CD14-positive monocyte (primary cell): Measurements from ENCODE around the gene ELMO1. TPM values are rescaled to one million over a fixed set of nuclear protein-coding genes. Genes with fewer than 3 reads are reported as not detected.

ENCODE experiments used
- DNase-seq, 3 donors: peaks; one replicate each; pipeline ENCODE4 v3.0.0-alpha.2; 2011 to 2022
- H2AFZ ChIP-seq: 2 replicates; pipeline ENCODE4 v1.6.0; 2012; ENCODE audit warnings: mild to moderate bottlenecking, low read depth, low read length, inconsistent platforms; ENCODE audit not compliant: insufficient read depth, poor library complexity, severe bottlenecking
- H3K27ac ChIP-seq, 2 donors: 1 replicate in 1 of 2; 2 replicates in 1 of 2; pipeline ENCODE4 v1.5.1; 2012 to 2013; ENCODE audit warnings: low read length in 2 of 2, control low read depth in 1 of 2, inconsistent platforms in 1 of 2, low read depth in 1 of 2, mild to moderate bottlenecking in 1 of 2
- H3K27me3 ChIP-seq, 2 donors: one replicate each; pipeline versions ENCODE4 v1.6.0 to v1.6.1; 2011 to 2013; ENCODE audit warnings: low read length in 2 of 2; ENCODE audit not compliant: control insufficient read depth in 2 of 2, insufficient read depth in 2 of 2
- H3K36me3 ChIP-seq, 2 donors: replicated peaks in 1 of 2; 1 replicate in 1 of 2; 2 replicates in 1 of 2; pipeline versions ENCODE4 v1.5.1 to v1.6.1; 2012 to 2013; ENCODE audit warnings: low read length in 2 of 2, control low read depth in 1 of 2, inconsistent platforms in 1 of 2, mild to moderate bottlenecking in 1 of 2; ENCODE audit not compliant: insufficient read depth in 2 of 2, control insufficient read depth in 1 of 2
- H3K4me1 ChIP-seq, 2 donors: 1 replicate in 1 of 2; 2 replicates in 1 of 2; pipeline versions ENCODE4 v1.5.1 to v1.6.1; 2012 to 2013; ENCODE audit warnings: low read length in 2 of 2, control low read depth in 1 of 2, inconsistent platforms in 1 of 2, mild to moderate bottlenecking in 1 of 2, moderate library complexity in 1 of 2; ENCODE audit not compliant: insufficient read depth in 2 of 2, control insufficient read depth in 1 of 2
- H3K4me2 ChIP-seq: replicated peaks from 2 replicates; pipeline ENCODE3; 2012; ENCODE audit warnings: low read length, moderate library complexity, mild to moderate bottlenecking; ENCODE audit not compliant: poor library complexity, severe bottlenecking; ENCODE audit errors: extremely low read depth
- H3K4me3 ChIP-seq, 3 experiments: fragments of 200-600 bp in 1 of 3; sonication (generic) in 1 of 3; replicated peaks in 1 of 3; 1 replicate in 2 of 3; 2 replicates in 1 of 3; pipeline ENCODE4 v1.5.1; 2011 to 2013; ENCODE audit warnings: low read length in 3 of 3, mild to moderate bottlenecking in 3 of 3, control low read depth in 2 of 3, low read depth in 2 of 3, inconsistent platforms in 1 of 3, moderate library complexity in 1 of 3
- H3K79me2 ChIP-seq: 2 replicates; pipeline ENCODE4 v1.6.0; 2012; ENCODE audit warnings: mild to moderate bottlenecking, control low read depth, inconsistent platforms, low read length, moderate library complexity; ENCODE audit not compliant: insufficient read depth
- H3K9ac ChIP-seq: 2 replicates; pipeline ENCODE4 v1.6.0; 2017; ENCODE audit warnings: low read length, mild to moderate bottlenecking; ENCODE audit not compliant: insufficient read depth, poor library complexity, severe bottlenecking
- H3K9me3 ChIP-seq, 2 donors: replicated peaks in 1 of 2; 1 replicate in 1 of 2; 2 replicates in 1 of 2; pipeline versions ENCODE4 v1.5.1 to v1.6.1; 2012 to 2013; ENCODE audit warnings: low read length in 2 of 2, control low read depth in 1 of 2; ENCODE audit not compliant: control insufficient read depth in 1 of 2, insufficient read depth in 1 of 2
- H4K20me1 ChIP-seq: 2 replicates; pipeline ENCODE4 v1.6.0; 2012; ENCODE audit warnings: mild to moderate bottlenecking, low read length, control low read depth, moderate library complexity; ENCODE audit not compliant: insufficient read depth
- H3K27ac Mint-ChIP-seq, 7 donors: one replicate each; pipeline ENCODE4 v1.8.0; 2020; ENCODE audit warnings: mild to moderate bottlenecking in 7 of 7, mixed read lengths in 7 of 7, moderate library complexity in 6 of 7, inconsistent platforms in 2 of 7
- H3K27me3 Mint-ChIP-seq, 3 donors: one replicate each; pipeline ENCODE4 v1.8.0; 2021 to 2022; ENCODE audit warnings: low read depth in 3 of 3, mild to moderate bottlenecking in 3 of 3, mixed read lengths in 3 of 3, moderate library complexity in 3 of 3, inconsistent platforms in 1 of 3
- H3K36me3 Mint-ChIP-seq, 2 donors: one replicate each; pipeline ENCODE4 v1.8.0; 2020; ENCODE audit warnings: mixed read lengths in 2 of 2, inconsistent platforms in 1 of 2, mild to moderate bottlenecking in 1 of 2
- H3K4me1 Mint-ChIP-seq: one replicate; pipeline ENCODE4 v1.8.0; 2020; ENCODE audit warnings: mild to moderate bottlenecking, mixed read lengths
- H3K4me3 Mint-ChIP-seq, 2 donors: one replicate each; pipeline ENCODE4 v1.8.0; 2020; ENCODE audit warnings: mild to moderate bottlenecking in 2 of 2, mixed read lengths in 2 of 2, moderate library complexity in 1 of 2
- H3K9me3 Mint-ChIP-seq, 7 donors: one replicate each; pipeline ENCODE4 v1.8.0; 2020 to 2022; ENCODE audit warnings: mixed read lengths in 7 of 7, mild to moderate bottlenecking in 6 of 7, moderate library complexity in 6 of 7, inconsistent platforms in 2 of 7
- WGBS: methylation state at CpG from one replicate; pipeline ENCODE4 v1.1.5; 2013; ENCODE audit warnings: missing lambda C conversion rate; ENCODE audit not compliant: insufficient coverage; 5-methylcytosine and 5-hydroxymethylcytosine counted together
- intact Hi-C, 2 donors: fragments of 100-400 bp; cut with micrococcal nuclease; formaldehyde crosslinking; loops; one replicate each; pipeline versions ENCODE4 v1.15.0 to v1.15.1; 2023
- polyA plus RNA-seq, 3 donors: library from polyadenylated mRNA; depleted of rRNA in 1 of 3; unstranded in 2 of 3; stranded (reverse) in 1 of 3; fragments of 300-500 nt in 2 of 3; fragments of >200 nt in 1 of 3; fragmentation: Illumina TruSeq in 2 of 3; gene quantifications; 1 replicate in 2 of 3; 2 replicates in 1 of 3; pipeline ENCODE4 v1.2.3, GENCODE V29; 2012 to 2021
- TF ChIP-seq, protein P1 (sequence below): fragments of 200-600 bp; IDR thresholded peaks from one replicate; pipeline ENCODE4 v1.8.0; 2022; ENCODE audit warnings: antibody characterized with exemption, mild to moderate bottlenecking

The ELMO1 gene
- polyA plus RNA-seq, 3 donors = 46.6 to 50.2 (median 46.7) TPM

DNA sequence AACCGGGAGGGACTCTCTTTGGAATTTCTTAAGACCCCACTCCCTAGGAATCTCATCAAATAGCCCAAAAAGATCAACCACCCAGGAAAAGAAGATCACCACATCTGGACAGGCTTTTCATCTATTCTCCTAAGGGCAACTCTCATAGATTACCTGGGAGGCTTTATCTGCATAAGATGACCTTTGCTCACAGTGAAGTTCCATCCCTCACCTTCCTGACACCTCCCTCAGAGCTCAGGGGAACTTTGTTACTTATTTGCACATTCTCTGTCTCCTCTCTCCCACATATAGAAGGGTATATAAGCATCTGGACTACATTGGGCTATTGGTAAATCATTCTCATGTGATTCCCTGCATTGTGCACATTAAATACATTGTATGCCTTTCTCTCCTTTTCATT is 80.1 kb downstream of the ELMO1 start:
- Mint-ChIP-seq H3K27ac (peak overlapping the region in 1 of 7 donors; percentile 30), H3K4me1 (peaks cover 13% of the 10 kb centered on the region), H3K9me3 (no peaks in the 10 kb centered on the region), H3K27me3 (no peaks in the 10 kb centered on the region), H3K36me3 (peaks cover 10 to 13% of the 10 kb centered on the region in 2 donors), H3K4me3 (no peak overlapping the region)
- H3K27ac ChIP-seq = no peak overlapping the region
- DNase-seq = no peak
- peaks cover 75% of the 10 kb centered on the region for H3K79me2 ChIP-seq
- no peaks in the 10 kb centered on the region for H3K27me3 ChIP-seq
- TF ChIP-seq, protein P1, sequence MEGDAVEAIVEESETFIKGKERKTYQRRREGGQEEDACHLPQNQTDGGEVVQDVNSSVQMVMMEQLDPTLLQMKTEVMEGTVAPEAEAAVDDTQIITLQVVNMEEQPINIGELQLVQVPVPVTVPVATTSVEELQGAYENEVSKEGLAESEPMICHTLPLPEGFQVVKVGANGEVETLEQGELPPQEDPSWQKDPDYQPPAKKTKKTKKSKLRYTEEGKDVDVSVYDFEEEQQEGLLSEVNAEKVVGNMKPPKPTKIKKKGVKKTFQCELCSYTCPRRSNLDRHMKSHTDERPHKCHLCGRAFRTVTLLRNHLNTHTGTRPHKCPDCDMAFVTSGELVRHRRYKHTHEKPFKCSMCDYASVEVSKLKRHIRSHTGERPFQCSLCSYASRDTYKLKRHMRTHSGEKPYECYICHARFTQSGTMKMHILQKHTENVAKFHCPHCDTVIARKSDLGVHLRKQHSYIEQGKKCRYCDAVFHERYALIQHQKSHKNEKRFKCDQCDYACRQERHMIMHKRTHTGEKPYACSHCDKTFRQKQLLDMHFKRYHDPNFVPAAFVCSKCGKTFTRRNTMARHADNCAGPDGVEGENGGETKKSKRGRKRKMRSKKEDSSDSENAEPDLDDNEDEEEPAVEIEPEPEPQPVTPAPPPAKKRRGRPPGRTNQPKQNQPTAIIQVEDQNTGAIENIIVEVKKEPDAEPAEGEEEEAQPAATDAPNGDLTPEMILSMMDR = no peak
- H3K9ac ChIP-seq = no peak overlapping the region
- H2AFZ ChIP-seq = no peak overlapping the region
- H3K9me3 ChIP-seq = no peaks in the 10 kb centered on the region
- peaks cover 0 to 5% of the 10 kb centered on the region in 2 donors for H3K36me3 ChIP-seq
- H3K4me2 ChIP-seq = no peak overlapping the region
- H4K20me1 ChIP-seq = peaks cover 100% of the 10 kb centered on the region
- 100% methylated on average over 1 of the region's 1 CpG for WGBS
- no peaks in the 10 kb centered on the region for H3K4me1 ChIP-seq
- H3K4me3 ChIP-seq = no peak overlapping the region
- intact Hi-C loops = no loop called here

DNA sequence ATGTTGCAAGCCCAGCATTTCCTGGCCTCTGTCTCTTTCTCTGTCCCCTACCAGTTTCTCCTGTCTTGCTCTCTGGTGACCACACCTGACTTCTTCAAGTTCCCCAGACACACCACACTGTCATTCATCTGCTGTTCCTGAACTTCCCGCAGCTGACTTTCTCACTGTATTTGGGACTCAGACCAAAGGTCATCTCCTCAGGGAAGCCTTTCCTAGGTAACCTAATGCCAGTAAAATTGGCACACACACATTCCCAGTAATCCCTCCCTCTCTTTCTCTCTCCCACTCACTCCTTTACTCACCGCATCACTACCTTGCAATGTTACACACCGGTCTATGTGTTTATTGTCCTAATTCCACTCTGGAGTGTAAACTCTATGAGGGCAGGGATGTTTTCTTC is 81.7 kb downstream of the ELMO1 start:
- H3K4me2 ChIP-seq = no peak overlapping the region
- Mint-ChIP-seq H3K36me3 (peaks cover 7 to 8% of the 10 kb centered on the region in 2 donors), H3K9me3 (no peaks in the 10 kb centered on the region), H3K27me3 (no peaks in the 10 kb centered on the region), H3K4me3 (no peak overlapping the region), H3K4me1 (peaks cover 18% of the 10 kb centered on the region), H3K27ac (peak overlapping the region in 1 of 7 donors; percentile 20)
- H3K4me1 ChIP-seq = no peaks in the 10 kb centered on the region
- H3K4me3 ChIP-seq = no peak overlapping the region
- WGBS = 100% methylated on average over 1 of the region's 3 CpGs
- no peaks in the 10 kb centered on the region for H3K27me3 ChIP-seq
- H3K79me2 ChIP-seq = peaks cover 78% of the 10 kb centered on the region
- H4K20me1 ChIP-seq = peaks cover 100% of the 10 kb centered on the region
- no peak overlapping the region for H2AFZ ChIP-seq
- no peaks in the 10 kb centered on the region for H3K9me3 ChIP-seq
- no peak overlapping the region for H3K9ac ChIP-seq
- TF ChIP-seq, protein P1 = no peak
- no peak for DNase-seq
- intact Hi-C loops = no loop called here
- no peak overlapping the region for H3K27ac ChIP-seq
- no peaks in the 10 kb centered on the region for H3K36me3 ChIP-seq
